ENCODE results near the gene CELSR1. TPM values are rescaled to one million over a fixed set of nuclear protein-coding genes. Genes with fewer than 3 reads are reported as not detected.

CELSR1 gene
- total and polyA plus RNA-seq, 2 of the 13 experiments (the other 11 are each of a cell fraction or from before 2014, with no cell fraction given): 0.78 to 1.8 TPM

DNA sequence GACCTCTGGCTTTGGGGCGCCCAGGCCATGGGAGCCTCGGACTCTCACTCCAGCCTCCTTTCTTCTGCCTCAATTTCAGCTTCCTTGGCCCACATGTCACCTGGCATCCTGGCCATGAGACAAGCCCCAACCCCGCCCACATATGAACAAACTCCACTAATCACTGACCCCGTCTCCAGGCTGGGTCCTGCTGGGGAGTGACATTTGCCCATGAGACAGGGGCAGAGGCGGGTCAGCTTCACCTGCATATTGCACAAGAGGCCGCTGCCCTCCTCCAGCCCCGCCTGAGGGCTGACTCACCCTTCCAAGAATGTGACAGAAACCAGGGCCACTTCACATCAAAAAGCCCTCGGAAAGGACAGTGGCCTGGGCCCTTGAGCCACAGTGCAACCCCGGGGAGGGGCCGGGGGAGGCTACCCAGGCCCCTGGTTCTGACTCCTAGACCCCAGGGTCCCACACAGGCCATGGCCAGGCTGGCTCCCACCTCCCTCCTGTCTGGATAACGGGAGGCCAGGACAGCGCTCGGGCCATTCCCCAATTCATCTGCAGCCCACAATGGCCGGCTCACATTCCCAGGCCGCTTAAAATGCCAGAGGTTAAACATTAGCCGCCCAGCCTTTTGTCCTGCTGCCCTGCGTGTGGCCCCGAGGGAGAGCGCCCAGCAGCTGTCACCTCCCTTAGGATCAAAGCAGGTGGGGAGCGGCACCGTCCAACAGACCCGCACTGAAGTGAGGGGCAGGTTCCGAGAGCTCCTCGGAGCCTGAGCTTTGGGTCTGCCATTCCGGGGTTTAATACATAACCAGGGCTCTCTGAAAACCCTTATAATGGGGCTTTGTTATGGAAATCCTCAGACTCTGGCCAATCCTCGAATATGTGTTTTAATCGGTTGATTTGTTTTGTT is 159.6 kb downstream of the CELSR1 start (continued):
- TF ChIP-seq, protein P1, sequence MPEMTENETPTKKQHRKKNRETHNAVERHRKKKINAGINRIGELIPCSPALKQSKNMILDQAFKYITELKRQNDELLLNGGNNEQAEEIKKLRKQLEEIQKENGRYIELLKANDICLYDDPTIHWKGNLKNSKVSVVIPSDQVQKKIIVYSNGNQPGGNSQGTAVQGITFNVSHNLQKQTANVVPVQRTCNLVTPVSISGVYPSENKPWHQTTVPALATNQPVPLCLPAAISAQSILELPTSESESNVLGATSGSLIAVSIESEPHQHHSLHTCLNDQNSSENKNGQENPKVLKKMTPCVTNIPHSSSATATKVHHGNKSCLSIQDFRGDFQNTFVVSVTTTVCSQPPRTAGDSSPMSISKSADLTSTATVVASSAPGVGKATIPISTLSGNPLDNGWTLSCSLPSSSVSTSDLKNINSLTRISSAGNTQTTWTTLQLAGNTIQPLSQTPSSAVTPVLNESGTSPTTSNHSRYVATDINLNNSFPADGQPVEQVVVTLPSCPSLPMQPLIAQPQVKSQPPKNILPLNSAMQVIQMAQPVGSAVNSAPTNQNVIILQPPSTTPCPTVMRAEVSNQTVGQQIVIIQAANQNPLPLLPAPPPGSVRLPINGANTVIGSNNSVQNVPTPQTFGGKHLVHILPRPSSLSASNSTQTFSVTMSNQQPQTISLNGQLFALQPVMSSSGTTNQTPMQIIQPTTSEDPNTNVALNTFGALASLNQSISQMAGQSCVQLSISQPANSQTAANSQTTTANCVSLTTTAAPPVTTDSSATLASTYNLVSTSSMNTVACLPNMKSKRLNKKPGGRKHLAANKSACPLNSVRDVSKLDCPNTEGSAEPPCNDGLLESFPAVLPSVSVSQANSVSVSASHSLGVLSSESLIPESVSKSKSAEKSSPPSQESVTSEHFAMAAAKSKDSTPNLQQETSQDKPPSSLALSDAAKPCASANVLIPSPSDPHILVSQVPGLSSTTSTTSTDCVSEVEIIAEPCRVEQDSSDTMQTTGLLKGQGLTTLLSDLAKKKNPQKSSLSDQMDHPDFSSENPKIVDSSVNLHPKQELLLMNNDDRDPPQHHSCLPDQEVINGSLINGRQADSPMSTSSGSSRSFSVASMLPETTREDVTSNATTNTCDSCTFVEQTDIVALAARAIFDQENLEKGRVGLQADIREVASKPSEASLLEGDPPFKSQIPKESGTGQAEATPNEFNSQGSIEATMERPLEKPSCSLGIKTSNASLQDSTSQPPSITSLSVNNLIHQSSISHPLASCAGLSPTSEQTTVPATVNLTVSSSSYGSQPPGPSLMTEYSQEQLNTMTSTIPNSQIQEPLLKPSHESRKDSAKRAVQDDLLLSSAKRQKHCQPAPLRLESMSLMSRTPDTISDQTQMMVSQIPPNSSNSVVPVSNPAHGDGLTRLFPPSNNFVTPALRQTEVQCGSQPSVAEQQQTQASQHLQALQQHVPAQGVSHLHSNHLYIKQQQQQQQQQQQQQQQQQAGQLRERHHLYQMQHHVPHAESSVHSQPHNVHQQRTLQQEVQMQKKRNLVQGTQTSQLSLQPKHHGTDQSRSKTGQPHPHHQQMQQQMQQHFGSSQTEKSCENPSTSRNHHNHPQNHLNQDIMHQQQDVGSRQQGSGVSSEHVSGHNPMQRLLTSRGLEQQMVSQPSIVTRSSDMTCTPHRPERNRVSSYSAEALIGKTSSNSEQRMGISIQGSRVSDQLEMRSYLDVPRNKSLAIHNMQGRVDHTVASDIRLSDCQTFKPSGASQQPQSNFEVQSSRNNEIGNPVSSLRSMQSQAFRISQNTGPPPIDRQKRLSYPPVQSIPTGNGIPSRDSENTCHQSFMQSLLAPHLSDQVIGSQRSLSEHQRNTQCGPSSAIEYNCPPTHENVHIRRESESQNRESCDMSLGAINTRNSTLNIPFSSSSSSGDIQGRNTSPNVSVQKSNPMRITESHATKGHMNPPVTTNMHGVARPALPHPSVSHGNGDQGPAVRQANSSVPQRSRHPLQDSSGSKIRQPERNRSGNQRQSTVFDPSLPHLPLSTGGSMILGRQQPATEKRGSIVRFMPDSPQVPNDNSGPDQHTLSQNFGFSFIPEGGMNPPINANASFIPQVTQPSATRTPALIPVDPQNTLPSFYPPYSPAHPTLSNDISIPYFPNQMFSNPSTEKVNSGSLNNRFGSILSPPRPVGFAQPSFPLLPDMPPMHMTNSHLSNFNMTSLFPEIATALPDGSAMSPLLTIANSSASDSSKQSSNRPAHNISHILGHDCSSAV (CRISPR knock-in tag; IDR thresholded peaks at IDR 0.05; ENCODE audit: borderline replicate concordance): no peak
- TF ChIP-seq MBNL3 (CRISPR knock-in tag; conservative IDR thresholded peaks at IDR 0.05): no peak
- TF ChIP-seq RAD51 (IDR thresholded peaks at IDR 0.05; ENCODE audit: borderline replicate concordance): no peak
- TF ChIP-seq PLRG1 (conservative IDR thresholded peaks at IDR 0.05): no peak
- TF ChIP-seq ZNF33B (CRISPR knock-in tag; IDR thresholded peaks at IDR 0.05): no peak
- TF ChIP-seq ZNF556 (CRISPR knock-in tag; IDR thresholded peaks at IDR 0.05; ENCODE audit: borderline replicate concordance): peak; percentile 79; the same call in 1 of the 2 replicates
- TF ChIP-seq IRX3 (CRISPR knock-in tag; IDR thresholded peaks at IDR 0.05; ENCODE audit: borderline replicate concordance, low read depth): no peak
- TF ChIP-seq FLYWCH1 (CRISPR knock-in tag; IDR thresholded peaks at IDR 0.05): no peak
- no peak; the same call in 1 of the 2 replicates for TF ChIP-seq SIX1 (CRISPR knock-in tag; IDR thresholded peaks at IDR 0.05; ENCODE audit: borderline replicate concordance)
- peak; percentile 85; the same call in 1 of the 2 replicates for TF ChIP-seq ZSCAN25 (CRISPR knock-in tag; IDR thresholded peaks at IDR 0.05)
- TF ChIP-seq, protein P2, sequence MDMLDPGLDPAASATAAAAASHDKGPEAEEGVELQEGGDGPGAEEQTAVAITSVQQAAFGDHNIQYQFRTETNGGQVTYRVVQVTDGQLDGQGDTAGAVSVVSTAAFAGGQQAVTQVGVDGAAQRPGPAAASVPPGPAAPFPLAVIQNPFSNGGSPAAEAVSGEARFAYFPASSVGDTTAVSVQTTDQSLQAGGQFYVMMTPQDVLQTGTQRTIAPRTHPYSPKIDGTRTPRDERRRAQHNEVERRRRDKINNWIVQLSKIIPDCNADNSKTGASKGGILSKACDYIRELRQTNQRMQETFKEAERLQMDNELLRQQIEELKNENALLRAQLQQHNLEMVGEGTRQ (IDR thresholded peaks at IDR 0.05; ENCODE audit: low read depth, low read length): no peak
- TF ChIP-seq, protein P2 (CRISPR knock-in tag; IDR thresholded peaks at IDR 0.05; ENCODE audit: borderline replicate concordance): no peak
- TF ChIP-seq SKI (IDR thresholded peaks at IDR 0.05; ENCODE audit: partially characterized antibody): peak; percentile 89
- TF ChIP-seq, protein P3, sequence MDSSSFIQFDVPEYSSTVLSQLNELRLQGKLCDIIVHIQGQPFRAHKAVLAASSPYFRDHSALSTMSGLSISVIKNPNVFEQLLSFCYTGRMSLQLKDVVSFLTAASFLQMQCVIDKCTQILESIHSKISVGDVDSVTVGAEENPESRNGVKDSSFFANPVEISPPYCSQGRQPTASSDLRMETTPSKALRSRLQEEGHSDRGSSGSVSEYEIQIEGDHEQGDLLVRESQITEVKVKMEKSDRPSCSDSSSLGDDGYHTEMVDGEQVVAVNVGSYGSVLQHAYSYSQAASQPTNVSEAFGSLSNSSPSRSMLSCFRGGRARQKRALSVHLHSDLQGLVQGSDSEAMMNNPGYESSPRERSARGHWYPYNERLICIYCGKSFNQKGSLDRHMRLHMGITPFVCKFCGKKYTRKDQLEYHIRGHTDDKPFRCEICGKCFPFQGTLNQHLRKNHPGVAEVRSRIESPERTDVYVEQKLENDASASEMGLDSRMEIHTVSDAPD (CRISPR knock-in tag; IDR thresholded peaks at IDR 0.05): peak; percentile 75; the same call in 1 of the 2 replicates
- TF ChIP-seq IRF2 (CRISPR knock-in tag; IDR thresholded peaks at IDR 0.05): peak; percentile 39; the same call in 1 of the 2 replicates
- peak; percentile 62; the same call in 1 of the 2 replicates for TF ChIP-seq ZNF792 (CRISPR knock-in tag; IDR thresholded peaks at IDR 0.05)
